Esophagus muscularis mucosa (tissue), 4 donors: ENCODE results near the gene SAMD4B.

Experiments
- CTCF ChIP-seq, 3 experiments: fragments of 200-600 bp in 2 of 3; fragments of 450-650 bp in 1 of 3; sonication (generic) in 2 of 3; IDR thresholded peaks; one replicate each; pipeline ENCODE4 v1.5.1; 2017 to 2019; ENCODE audit warnings: antibody characterized with exemption in 3 of 3, mild to moderate bottlenecking in 2 of 3, moderate library complexity in 1 of 3
- EP300 ChIP-seq: sonication (generic); formaldehyde crosslinking; IDR thresholded peaks from one replicate; pipeline ENCODE4 v1.6.1; 2017; ENCODE audit warnings: antibody characterized with exemption
- POLR2A ChIP-seq: fragments of 450-650 bp; IDR thresholded peaks from one replicate; pipeline ENCODE4 v1.6.1; 2017; ENCODE audit warnings: antibody characterized with exemption, moderate library complexity, mild to moderate bottlenecking, low read depth
- POLR2AphosphoS5 ChIP-seq, 2 donors: sonication (generic); formaldehyde crosslinking; IDR thresholded peaks; one replicate each; pipeline ENCODE4 v1.6.1; 2017; ENCODE audit warnings: antibody characterized with exemption in 2 of 2

- no peak for TF ChIP-seq CTCF (IDR thresholded peaks at IDR 0.05)
- TF ChIP-seq EP300: no peak
- no peak for TF ChIP-seq POLR2A
- no peak for TF ChIP-seq POLR2AphosphoS5 (IDR thresholded peaks at IDR 0.05)
These were observed 91.4 kb downstream of the SAMD4B start for GRCh38 chr19:39433480-39434079.
